NCI-H146 (cell line): ENCODE results near the gene LSM14A.
"Not testable (repeated sequence)": the region's sequence is repeated elsewhere in the genome, so short reads cannot be mapped to it uniquely, and the experiment has no call there.

Experiments used
- DNase-seq: peaks from one replicate; lab custom pipeline; 2025; lab: John Stamatoyannopoulos, UW

Gene LSM14A

DNA sequence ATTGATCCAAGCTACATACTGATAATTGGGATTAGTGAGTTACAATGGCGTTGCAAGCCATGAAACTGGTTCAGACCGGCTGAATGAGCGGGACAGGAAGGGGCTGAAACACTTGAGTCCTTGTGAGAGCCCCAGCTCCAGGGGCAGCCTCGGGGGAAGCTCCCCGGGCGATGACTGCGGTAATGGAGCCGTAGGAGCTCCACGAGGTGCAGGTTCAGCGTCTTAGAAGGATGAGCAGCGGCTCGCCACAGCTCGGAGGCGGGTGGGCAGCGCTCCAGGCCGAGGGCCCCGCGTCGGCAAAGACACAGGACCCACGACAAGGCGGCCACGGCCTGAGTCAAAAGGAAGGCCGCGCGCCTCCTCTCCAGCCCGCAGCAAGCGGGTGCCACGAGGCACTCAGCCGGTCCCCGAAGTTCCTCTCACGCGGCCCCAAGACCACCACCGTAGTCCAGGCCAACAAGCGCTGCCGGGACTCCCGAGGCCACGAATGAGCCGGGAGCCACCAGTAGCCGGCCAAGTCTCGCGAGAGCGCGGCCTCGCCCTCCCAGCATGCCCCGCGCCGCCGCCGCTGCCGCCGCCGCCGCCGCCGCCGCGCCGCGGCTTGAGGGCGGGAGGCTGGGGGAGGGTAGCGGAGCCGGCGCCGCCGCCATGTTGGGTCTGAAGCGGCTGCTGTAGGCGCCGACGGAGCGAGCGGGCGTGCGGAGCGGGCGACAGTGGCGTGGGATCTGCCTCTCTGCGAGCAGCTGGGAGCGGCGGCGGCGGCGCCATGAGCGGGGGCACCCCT, at the start of gene LSM14A:
Gene LSM14A (plus strand): TSS at position 628 of the 784 bp plus-strand sequence. CDS start 139 bp downstream, at position 767.
- peak; percentile 92 for DNase-seq

- no peak for DNase-seq
Measured at GRCh38 chr19:34124828-34125227, 47.5 kb upstream of the LSM14A start.

DNA sequence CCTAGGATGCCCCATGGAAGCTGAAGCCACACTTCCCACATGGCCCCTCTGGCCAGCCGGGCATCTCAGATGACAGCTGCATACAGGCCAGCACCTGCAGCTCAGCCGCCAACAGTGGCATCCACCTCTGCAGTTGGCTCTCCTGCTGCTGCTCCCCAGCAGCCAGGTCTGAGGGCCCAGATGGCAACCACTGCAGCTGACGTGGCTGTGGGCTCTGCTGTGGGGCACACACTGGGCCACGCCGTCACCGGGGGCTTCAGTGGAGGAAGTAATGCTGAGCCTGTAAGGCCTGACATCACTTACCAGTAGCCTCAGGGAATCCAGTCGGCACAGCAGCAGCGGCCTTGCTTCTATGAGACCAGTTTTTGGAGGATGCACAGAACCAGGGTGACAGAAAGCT, 45.3 kb upstream of the LSM14A start:
- DNase-seq = no peak

- no peak for DNase-seq
Measured at GRCh38 chr19:34127684-34128189, 44.6 kb upstream of the LSM14A start.

- DNase-seq = no peak
Measured at GRCh38 chr19:34128558-34129250, 43.6 kb upstream of the LSM14A start.

GRCh38 chr19:34131100-34131499, 41.2 kb upstream of the LSM14A start:
- DNase-seq = no peak

DNA sequence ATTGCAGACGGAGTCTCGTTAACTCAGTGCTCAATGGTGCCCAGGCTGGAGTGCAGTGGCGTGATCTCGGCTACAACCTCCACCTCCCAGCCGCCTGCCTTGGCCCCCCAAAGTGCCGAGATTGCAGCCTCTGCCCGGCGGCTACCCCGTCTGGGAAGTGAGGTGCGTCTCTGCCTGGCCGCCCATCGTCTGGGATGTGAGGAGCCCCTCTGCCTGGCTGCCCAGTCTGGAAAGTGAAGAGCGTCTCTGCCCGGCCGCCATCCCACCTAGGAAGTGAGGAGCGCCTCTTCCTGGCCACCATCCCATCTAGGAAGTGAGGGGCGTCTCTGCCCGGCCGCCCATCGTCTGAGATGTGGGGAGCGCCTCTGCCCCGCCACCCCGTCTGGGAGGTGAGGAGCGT, 40.2 kb upstream of the LSM14A start:
- DNase-seq = not testable (repeated sequence)

GRCh38 chr19:34132706-34133105, 39.6 kb upstream of the LSM14A start:
- DNase-seq = not testable (repeated sequence)

- DNase-seq = peak; percentile 77
Measured at GRCh38 chr19:34134190-34135053, 37.9 kb upstream of the LSM14A start.

GRCh38 chr19:34135054-34135800, 37.1 kb upstream of the LSM14A start:
- DNase-seq = no peak

DNA sequence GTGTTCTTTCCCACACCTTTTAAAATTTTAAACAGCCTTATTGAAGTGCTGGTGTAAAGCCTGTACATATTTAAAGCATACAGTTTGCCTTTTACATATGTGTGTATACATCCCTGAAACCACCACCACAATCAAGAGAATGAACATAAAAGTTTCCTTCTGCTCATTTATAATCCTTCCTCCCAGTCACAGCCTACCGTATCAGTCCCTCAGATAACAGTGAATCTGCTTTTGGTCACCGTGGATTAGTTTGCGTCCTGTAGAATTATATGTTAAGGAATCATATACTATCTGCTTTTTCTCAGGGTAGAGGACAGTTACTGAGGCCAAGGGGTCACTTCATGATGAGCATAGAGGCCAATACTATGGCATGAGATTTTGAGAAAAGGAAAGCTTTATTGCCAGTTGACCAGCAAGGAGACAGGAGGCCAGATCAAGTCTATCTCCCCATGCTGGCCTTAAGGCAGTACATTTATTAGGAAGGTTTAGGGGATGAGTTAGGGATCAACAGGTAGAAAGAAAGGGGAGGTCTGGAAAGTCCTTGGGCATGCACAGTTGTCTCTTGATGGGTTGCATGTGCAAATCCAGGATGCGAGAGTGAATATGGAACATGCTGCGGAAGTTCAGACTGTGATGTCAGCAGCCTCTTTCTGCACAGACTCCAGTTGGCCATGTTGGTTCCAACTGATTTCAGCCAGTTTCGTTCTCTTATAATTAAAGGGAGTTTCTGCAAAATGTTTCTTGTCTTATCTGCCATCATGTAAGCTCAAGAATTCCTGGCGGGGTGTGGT, 36.3 kb upstream of the LSM14A start:
- no peak for DNase-seq

GRCh38 chr19:34141025-34141424, 31.3 kb upstream of the LSM14A start:
- peak; percentile 51 for DNase-seq

DNA sequence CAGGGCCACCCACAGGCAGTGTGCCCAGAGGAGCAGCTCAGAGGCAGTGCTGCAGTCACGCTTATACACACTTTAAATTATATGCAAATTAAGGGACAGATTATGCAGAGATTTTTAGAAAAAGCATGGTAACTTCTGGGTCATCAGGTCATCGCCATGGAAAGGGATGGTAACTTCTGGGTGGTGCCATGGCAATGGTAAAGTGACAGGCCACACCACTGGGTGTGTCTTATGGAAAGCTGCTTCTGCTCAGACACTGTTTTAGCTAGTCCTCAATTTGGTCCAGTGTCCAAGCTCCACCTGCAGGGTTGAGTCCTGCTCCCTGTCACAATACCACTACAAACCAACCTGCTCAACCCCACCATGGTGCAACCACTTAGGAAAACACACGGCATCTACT, 29.9 kb upstream of the LSM14A start:
- no peak for DNase-seq

- DNase-seq = peak; percentile 52
Measured at GRCh38 chr19:34145741-34146202, 26.5 kb upstream of the LSM14A start.

GRCh38 chr19:34148658-34149185, 23.6 kb upstream of the LSM14A start:
- no peak for DNase-seq

DNA sequence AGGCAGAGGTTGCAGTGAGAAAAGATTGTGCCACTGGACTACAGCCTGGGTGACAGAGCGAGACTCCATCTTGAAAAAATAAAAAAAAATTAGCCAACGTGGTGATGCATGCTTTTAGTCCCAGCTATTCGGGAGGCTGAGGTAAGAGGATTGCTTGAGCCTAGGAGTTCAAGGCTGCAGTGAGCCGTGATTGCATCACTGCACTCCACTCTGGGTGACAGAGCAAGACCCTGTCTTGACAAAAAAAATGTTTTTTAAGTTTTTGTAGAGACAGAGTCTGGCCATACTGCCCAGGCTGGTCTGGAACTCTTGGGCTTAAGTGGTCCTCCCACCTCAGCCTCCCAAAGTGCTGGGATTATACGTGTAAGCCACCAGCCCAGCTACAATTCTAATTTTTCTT, 22.4 kb upstream of the LSM14A start:
- DNase-seq = no peak

DNA sequence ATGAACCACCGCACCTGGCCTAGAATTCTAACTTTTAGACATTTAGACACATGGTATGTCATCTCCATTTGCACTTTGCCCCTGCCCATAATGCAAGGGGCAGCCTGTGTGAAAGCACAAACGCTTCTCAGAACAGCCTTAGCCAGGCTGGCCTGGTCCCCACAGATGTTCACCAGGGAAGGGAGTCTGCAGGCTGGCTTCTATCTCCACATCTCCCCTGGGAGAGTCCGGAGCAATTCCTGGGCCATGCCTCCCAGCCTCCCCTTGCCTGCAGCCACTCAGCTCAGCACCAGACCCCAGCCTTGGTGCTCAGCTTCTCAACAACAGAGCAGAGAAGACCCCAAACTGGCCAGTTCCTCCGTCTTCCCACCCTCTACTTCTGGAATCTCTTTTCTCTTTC, 21.7 kb upstream of the LSM14A start:
- no peak for DNase-seq

DNA sequence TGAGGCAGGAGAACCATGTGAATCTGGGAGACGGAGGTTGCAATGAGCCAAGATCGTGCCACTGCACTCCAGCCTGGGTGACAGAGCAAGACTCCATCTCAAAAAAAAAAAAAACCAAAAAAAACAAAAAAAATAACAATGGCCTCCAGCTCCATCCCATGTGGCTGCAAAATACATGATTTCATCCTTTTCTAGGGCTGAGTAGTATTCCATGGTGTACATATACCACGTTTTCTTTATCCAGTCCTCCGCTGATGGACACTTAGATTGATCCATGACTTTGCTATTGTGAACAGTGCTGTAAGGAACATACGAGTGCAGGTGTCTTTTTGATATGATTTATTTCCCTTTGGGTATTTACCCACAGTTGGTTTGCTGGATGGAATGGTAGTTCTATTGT, 20.9 kb upstream of the LSM14A start:
- DNase-seq = no peak

DNA sequence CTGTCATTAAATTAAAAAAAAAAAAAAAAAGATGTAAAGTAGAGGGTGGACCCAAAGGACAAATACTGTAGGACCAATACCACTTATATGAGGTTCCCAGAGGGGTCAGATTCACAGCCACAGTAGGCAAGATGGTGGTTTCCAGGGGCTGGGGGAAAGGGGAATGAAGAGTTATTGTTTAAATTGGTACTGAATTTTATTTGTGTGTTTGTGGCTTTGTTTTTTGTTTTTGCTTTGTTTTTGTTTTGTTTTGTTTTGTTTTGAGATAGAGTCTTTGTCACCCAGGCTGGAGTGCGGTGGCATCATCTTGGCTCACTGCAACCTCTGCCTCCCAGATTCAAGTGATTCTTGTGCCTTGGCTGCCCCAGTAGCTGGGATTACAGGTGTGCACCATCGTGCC, 17.9 kb upstream of the LSM14A start:
- no peak for DNase-seq

DNA sequence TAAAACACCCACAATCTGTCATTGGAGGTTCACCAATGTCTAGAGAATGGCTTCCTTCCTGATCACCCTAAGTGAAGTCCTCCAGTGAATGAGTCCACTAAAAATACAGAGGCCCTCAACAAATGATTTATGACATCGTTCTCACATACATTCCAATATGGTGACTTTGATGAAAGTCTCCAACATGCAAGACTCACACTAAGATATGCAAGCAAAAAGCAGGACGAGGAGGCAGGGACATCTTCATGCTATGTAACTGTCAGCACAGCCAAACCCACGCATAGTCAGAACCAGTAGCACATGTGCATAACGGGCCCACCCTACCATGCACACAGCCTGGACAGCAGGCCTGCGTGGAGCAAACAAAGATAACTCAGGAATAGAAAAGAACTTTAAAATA, 16.6 kb upstream of the LSM14A start:
- no peak for DNase-seq
